NOMO-1 treated with dmso at 0.1 percent for 144 hours (cell line): ENCODE results near the gene OBSL1.

ENCODE experiments used
- DNase-seq: peaks from one replicate; lab custom pipeline; 2025; ENCODE audit not compliant: unreplicated experiment; lab: John Stamatoyannopoulos, UW

Gene OBSL1

GRCh38 chr2:219597552-219598307 lies 26.4 kb upstream of the OBSL1 start, which contains the start of gene STK11IP:
Gene STK11IP (plus strand): TSS chr2:219597857. CDS start chr2:219598120, 263 bp downstream.
- peak; percentile 97 for DNase-seq

- peak; percentile 54 for DNase-seq
These were observed 25.7 kb upstream of the OBSL1 start for GRCh38 chr2:219596954-219597551.

GRCh38 chr2:219595256-219595655 lies 23.9 kb upstream of the OBSL1 start:
- DNase-seq, result no peak

- DNase-seq, result no peak
These were observed 21.8 kb upstream of the OBSL1 start for GRCh38 chr2:219593154-219593553.

- no peak for DNase-seq
These were observed 21.4 kb upstream of the OBSL1 start for GRCh38 chr2:219592736-219593135.

GRCh38 chr2:219591091-219591490 lies 19.8 kb upstream of the OBSL1 start:
- no peak for DNase-seq

GRCh38 chr2:219581346-219581745 lies 10.0 kb upstream of the OBSL1 start:
- no peak for DNase-seq

GRCh38 chr2:219578811-219579613 lies 7.7 kb upstream of the OBSL1 start:
- DNase-seq, result peak; percentile 69

GRCh38 chr2:219576505-219577388 lies 5.4 kb upstream of the OBSL1 start:
- no peak for DNase-seq

- no peak for DNase-seq
These were observed 4.5 kb upstream of the OBSL1 start for GRCh38 chr2:219575566-219576504.

- DNase-seq, result no peak
These were observed 3.4 kb upstream of the OBSL1 start for GRCh38 chr2:219574484-219575311.

GRCh38 chr2:219573166-219573565 lies 1.8 kb upstream of the OBSL1 start:
- no peak for DNase-seq

- no peak for DNase-seq
These were observed 1.1 kb upstream of the OBSL1 start, which contains the start of gene INHA for GRCh38 chr2:219572237-219573001. Gene INHA (plus strand): TSS chr2:219572310. CDS start chr2:219572375, 65 bp downstream.

- DNase-seq, result no peak
These were observed 422 bp downstream of the OBSL1 start for GRCh38 chr2:219570924-219571310.

- DNase-seq, result no peak
These were observed 980 bp downstream of the OBSL1 start for GRCh38 chr2:219570194-219570923.

GRCh38 chr2:219569635-219570034 lies 1.7 kb downstream of the OBSL1 start:
- no peak for DNase-seq

- DNase-seq, result no peak
These were observed 2.3 kb downstream of the OBSL1 start for GRCh38 chr2:219569041-219569440.
